ENCODE measurements around the gene ICAM3. TPM values are rescaled to one million over a fixed set of nuclear protein-coding genes. Genes with fewer than 3 reads are reported as not detected.

The ICAM3 gene
- total RNA-seq, 1 experiment from 2014 or later: 20.4 TPM

- DNase-seq: no peak
- peaks cover 56% of the 10 kb centered on the region for H3K27me3 ChIP-seq
These were observed 50.1 kb downstream of the ICAM3 start for GRCh38 chr19:10289167-10289835.

GRCh38 chr19:10288662-10289166 lies 50.7 kb downstream of the ICAM3 start:
- Histone ChIP-seq H3K4me3 (no peak overlapping the region; the same call in 1 of the 2 replicates), H3K27me3 (peaks cover 50% of the 10 kb centered on the region), H3K9me3 (peaks cover 3% of the 10 kb centered on the region; the same call in 1 of the 2 replicates), H3K36me3 (no peaks in the 10 kb centered on the region)
- DNase-seq: no peak

More at GRCh38 chr19:10289167-10289835, 50.1 kb downstream of the ICAM3 start:
- Histone ChIP-seq H3K36me3 (no peaks in the 10 kb centered on the region), H3K4me3 (peak overlapping the region; percentile 18), H3K9me3 (peaks cover 3% of the 10 kb centered on the region; the same call in 1 of the 2 replicates)

GRCh38 chr19:10286803-10287737 lies 52.4 kb downstream of the ICAM3 start, which contains the start of gene ICAM4:
ICAM4 (plus strand) TSS chr19:10286955; CDS start chr19:10287013, 58 bp downstream.
- H3K4me3 ChIP-seq: no peak within 1 kb of the TSS
- peaks cover 3% of the 10 kb centered on the region; the same call in 1 of the 2 replicates for H3K9me3 ChIP-seq
- peaks cover 34% of the 10 kb centered on the region for H3K27me3 ChIP-seq
- DNase-seq: no peak
- no peaks in the 10 kb centered on the region for H3K36me3 ChIP-seq

- peaks cover 17% of the 10 kb centered on the region for H3K27me3 ChIP-seq
- H3K36me3 ChIP-seq: no peaks in the 10 kb centered on the region
- H3K9me3 ChIP-seq: peaks cover 3% of the 10 kb centered on the region; the same call in 1 of the 2 replicates
- H3K4me3 ChIP-seq: no peak overlapping the region
- no peak for DNase-seq
These were observed 54.0 kb downstream of the ICAM3 start for GRCh38 chr19:10285393-10285792.

- H3K4me3 ChIP-seq: no peak overlapping the region
- no peak for DNase-seq
- no peaks in the 10 kb centered on the region for H3K36me3 ChIP-seq
- H3K27me3 ChIP-seq: peaks cover 12% of the 10 kb centered on the region
- H3K9me3 ChIP-seq: peaks cover 3% of the 10 kb centered on the region; the same call in 1 of the 2 replicates
These were observed 54.5 kb downstream of the ICAM3 start for GRCh38 chr19:10284960-10285278.

- H3K4me3 ChIP-seq: no peak overlapping the region
These were observed 55.1 kb downstream of the ICAM3 start for GRCh38 chr19:10284065-10284959.

More at GRCh38 chr19:10284065-10284959, 55.1 kb downstream of the ICAM3 start:
- Histone ChIP-seq H3K9me3 (peaks cover 1% of the 10 kb centered on the region; the same call in 1 of the 2 replicates), H3K27me3 (peaks cover 6% of the 10 kb centered on the region), H3K36me3 (no peaks in the 10 kb centered on the region)
- no peak for DNase-seq

Other genes starting within 250 kb of the ICAM3 start
- gene ANGPTL6, start 236.9 kb downstream of the ICAM3 start, total RNA-seq (2014; rRNA removed; shearing (Covaris generic); ENCODE audit: low replicate concordance): not detected in 2 replicates
- 128 and 155 TPM in 2 replicates for gene PPAN, start 233.3 kb downstream of the ICAM3 start, total RNA-seq (2014; rRNA removed; shearing (Covaris generic); ENCODE audit: low replicate concordance)
- 2.0 and 5.9 TPM in 2 replicates for gene P2RY11, start 227.9 kb downstream of the ICAM3 start, total RNA-seq (2014; rRNA removed; shearing (Covaris generic); ENCODE audit: low replicate concordance)
- gene EIF3G, start 219.7 kb downstream of the ICAM3 start, total RNA-seq (2014; rRNA removed; shearing (Covaris generic); ENCODE audit: low replicate concordance): 677 and 743 TPM in 2 replicates
- gene DNMT1, start 144.7 kb downstream of the ICAM3 start, total RNA-seq (2014; rRNA removed; shearing (Covaris generic); ENCODE audit: low replicate concordance): 73.4 and 138 TPM in 2 replicates
- gene S1PR2, start 108.3 kb downstream of the ICAM3 start, total RNA-seq (2014; rRNA removed; shearing (Covaris generic); ENCODE audit: low replicate concordance): 14.0 and 14.6 TPM in 2 replicates
- 188 and 218 TPM in 2 replicates for gene MRPL4, start 87.4 kb downstream of the ICAM3 start, total RNA-seq (2014; rRNA removed; shearing (Covaris generic); ENCODE audit: low replicate concordance)
- gene ICAM1, start 68.5 kb downstream of the ICAM3 start, total RNA-seq (2014; rRNA removed; shearing (Covaris generic); ENCODE audit: low replicate concordance): 3.8 and 5.1 TPM in 2 replicates
- gene ICAM4, start 52.7 kb downstream of the ICAM3 start, total RNA-seq (2014; rRNA removed; shearing (Covaris generic); ENCODE audit: low replicate concordance): not detected in 2 replicates
- gene ICAM5, start 49.7 kb downstream of the ICAM3 start, total RNA-seq (2014; rRNA removed; shearing (Covaris generic); ENCODE audit: low replicate concordance): not detected in 2 replicates
- gene ZGLP1, start 29.8 kb downstream of the ICAM3 start, total RNA-seq (2014; rRNA removed; shearing (Covaris generic); ENCODE audit: low replicate concordance): 0.43 TPM in 1 of 2 replicates, not detected in the other
- gene FDX2, start 23.6 kb downstream of the ICAM3 start, total RNA-seq (2014; rRNA removed; shearing (Covaris generic); ENCODE audit: low replicate concordance): 30.8 and 43.8 TPM in 2 replicates
- gene RAVER1, start 6.1 kb downstream of the ICAM3 start, total RNA-seq (2014; rRNA removed; shearing (Covaris generic); ENCODE audit: low replicate concordance): 21.0 and 30.3 TPM in 2 replicates
- gene TYK2, start 40.9 kb upstream of the ICAM3 start, total RNA-seq (2014; rRNA removed; shearing (Covaris generic); ENCODE audit: low replicate concordance): 87.9 and 124 TPM in 2 replicates
- gene CDC37, start 63.9 kb upstream of the ICAM3 start, total RNA-seq (2014; rRNA removed; shearing (Covaris generic); ENCODE audit: low replicate concordance): 485 and 519 TPM in 2 replicates
- 3.1 and 5.5 TPM in 2 replicates for gene PDE4A, start 80.9 kb upstream of the ICAM3 start, total RNA-seq (2014; rRNA removed; shearing (Covaris generic); ENCODE audit: low replicate concordance)
- 172 and 247 TPM in 2 replicates for gene KEAP1, start 163.7 kb upstream of the ICAM3 start, total RNA-seq (2014; rRNA removed; shearing (Covaris generic); ENCODE audit: low replicate concordance)
- not detected in 2 replicates for gene S1PR5, start 177.8 kb upstream of the ICAM3 start, total RNA-seq (2014; rRNA removed; shearing (Covaris generic); ENCODE audit: low replicate concordance)
- gene ATG4D, start 204.3 kb upstream of the ICAM3 start, total RNA-seq (2014; rRNA removed; shearing (Covaris generic); ENCODE audit: low replicate concordance): 16.6 and 27.0 TPM in 2 replicates
- 31.7 and 43.3 TPM in 2 replicates for gene KRI1, start 226.4 kb upstream of the ICAM3 start, total RNA-seq (2014; rRNA removed; shearing (Covaris generic); ENCODE audit: low replicate concordance)
- 24.9 and 43.3 TPM in 2 replicates for gene CDKN2D, start 229.4 kb upstream of the ICAM3 start, total RNA-seq (2014; rRNA removed; shearing (Covaris generic); ENCODE audit: low replicate concordance)
- 1.4 TPM in 1 of 2 replicates, not detected in the other for gene AP1M2, start 247.7 kb upstream of the ICAM3 start, total RNA-seq (2014; rRNA removed; shearing (Covaris generic); ENCODE audit: low replicate concordance)

Data from MG63 (cell line).